Naive B cell (primary cell): ENCODE measurements around the gene BLOC1S3. TPM values are rescaled to one million over a fixed set of nuclear protein-coding genes. Genes with fewer than 3 reads are reported as not detected.

Experiments used
- ATAC-seq, 2 donors: fragments of 150-1000 bp; cut with Tn5 transposase; 2 replicates each; pipeline ENCODE4 v1.10.0; 2021; ENCODE audit warnings: low read depth in 2 of 2, mild to moderate bottlenecking in 2 of 2, moderate library complexity in 2 of 2
- DNase-seq: peaks from one replicate; pipeline ENCODE4 v3.0.0; 2022
- H3K27ac Mint-ChIP-seq, 6 donors: one replicate each; pipeline ENCODE4 v1.8.0; 2020 to 2022; ENCODE audit warnings: mild to moderate bottlenecking in 6 of 6, mixed read lengths in 6 of 6, moderate library complexity in 5 of 6, inconsistent platforms in 2 of 6
- H3K27me3 Mint-ChIP-seq, 3 donors: one replicate each; pipeline ENCODE4 v1.8.0; 2021 to 2022; ENCODE audit warnings: mixed read lengths in 3 of 3, mild to moderate bottlenecking in 1 of 3
- H3K36me3 Mint-ChIP-seq, 2 donors: one replicate each; pipeline ENCODE4 v1.8.0; 2020 to 2022; ENCODE audit warnings: mixed read lengths in 2 of 2, inconsistent platforms in 1 of 2, mild to moderate bottlenecking in 1 of 2
- H3K4me1 Mint-ChIP-seq, 3 donors: one replicate each; pipeline ENCODE4 v1.8.0; 2020 to 2022; ENCODE audit warnings: mixed read lengths in 3 of 3, inconsistent platforms in 1 of 3, mild to moderate bottlenecking in 1 of 3, moderate library complexity in 1 of 3
- H3K4me3 Mint-ChIP-seq, 8 donors: one replicate each; pipeline ENCODE4 v1.8.0; 2020 to 2022; ENCODE audit warnings: mild to moderate bottlenecking in 8 of 8, mixed read lengths in 8 of 8, moderate library complexity in 8 of 8, inconsistent platforms in 2 of 8
- H3K9me3 Mint-ChIP-seq, 7 donors: one replicate each; pipeline ENCODE4 v1.8.0; 2020 to 2022; ENCODE audit warnings: mixed read lengths in 7 of 7, mild to moderate bottlenecking in 5 of 7, inconsistent platforms in 2 of 7, moderate library complexity in 1 of 7
- polyA plus RNA-seq, 6 donors: library from polyadenylated mRNA; unstranded; fragments of 300-500 nt; fragmentation: Illumina TruSeq; gene quantifications; one replicate each; pipeline ENCODE4 v1.2.3, GENCODE V29; 2021; ENCODE audit warnings: low read depth in 6 of 6

The BLOC1S3 gene, protein sequence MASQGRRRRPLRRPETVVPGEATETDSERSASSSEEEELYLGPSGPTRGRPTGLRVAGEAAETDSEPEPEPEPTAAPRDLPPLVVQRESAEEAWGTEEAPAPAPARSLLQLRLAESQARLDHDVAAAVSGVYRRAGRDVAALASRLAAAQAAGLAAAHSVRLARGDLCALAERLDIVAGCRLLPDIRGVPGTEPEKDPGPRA
- polyA plus RNA-seq: 10 to 100 TPM in 5 of 6 donors, 1 to 10 TPM in 1; 9.1 to 24.5 (median 13.6) TPM

DNA sequence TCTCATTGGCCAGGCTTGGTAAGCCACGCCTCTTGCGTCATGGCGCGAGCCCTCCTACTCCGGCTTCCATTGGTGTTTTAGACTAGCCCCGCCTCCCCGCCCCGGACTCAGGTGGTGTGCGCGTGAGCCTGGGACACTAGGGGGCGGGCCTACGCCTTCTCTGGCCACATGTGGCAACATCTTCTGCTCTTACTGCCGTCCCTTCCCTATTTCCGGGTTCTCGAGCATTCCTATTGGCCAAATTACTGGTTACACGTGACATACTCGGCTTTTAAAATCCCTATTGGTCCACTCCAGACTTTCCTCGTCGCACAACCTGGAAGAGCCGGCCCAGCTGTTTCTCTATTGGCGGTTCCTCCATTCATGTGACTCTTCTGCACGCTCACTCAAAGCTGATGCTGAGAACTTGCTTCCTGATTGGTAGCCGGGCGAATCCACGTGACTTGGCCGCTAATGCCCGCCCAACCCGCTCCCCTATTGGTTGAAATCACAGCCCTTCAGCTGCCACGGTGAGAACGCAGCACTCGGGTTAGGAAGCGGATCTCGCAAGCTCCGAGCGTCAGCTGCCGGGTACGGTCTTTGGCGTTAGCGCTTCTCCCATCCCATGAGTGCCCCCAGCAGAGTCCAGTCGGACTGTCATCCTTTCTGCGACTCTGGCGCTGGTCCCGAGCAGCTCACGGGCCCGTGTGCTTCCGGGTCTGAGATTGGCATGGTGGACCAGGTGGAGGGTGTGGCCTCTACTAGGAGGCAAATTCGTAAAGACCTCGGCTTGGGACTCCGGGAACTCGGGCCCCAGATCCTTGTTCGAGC, at the start of gene BLOC1S3:
TSS of gene BLOC1S3 (plus strand) at position 523 of the 810 bp plus-strand sequence. CDS start 513 bp downstream, outside the sequence.
- peak within 1 kb of the TSS; percentile 90 to 99 (median 96) for H3K27ac Mint-ChIP-seq
- peak; percentile 78 for ATAC-seq
- H3K4me1 Mint-ChIP-seq: peaks cover 31 to 45% (median 44%) of the 10 kb centered on the region in 3 donors
- peak within 1 kb of the TSS; percentile 80 to 98 (median 94) for H3K4me3 Mint-ChIP-seq
- DNase-seq: peak; percentile 100
- peaks cover 0 to 13% of the 10 kb centered on the region in 2 donors for H3K36me3 Mint-ChIP-seq
- H3K9me3 Mint-ChIP-seq: no peaks in the 10 kb centered on the region
- no peaks in the 10 kb centered on the region for H3K27me3 Mint-ChIP-seq

GRCh38 chr19:45128806-45129205, 49.8 kb upstream of the BLOC1S3 start:
- no peaks in the 10 kb centered on the region for H3K27me3 Mint-ChIP-seq
- no peak overlapping the region for H3K4me3 Mint-ChIP-seq
- ATAC-seq: no peak
- H3K36me3 Mint-ChIP-seq: no peaks in the 10 kb centered on the region
- H3K9me3 Mint-ChIP-seq: no peaks in the 10 kb centered on the region
- peaks cover 28 to 37% (median 35%) of the 10 kb centered on the region in 3 donors for H3K4me1 Mint-ChIP-seq
- DNase-seq: no peak
- no peak overlapping the region for H3K27ac Mint-ChIP-seq

GRCh38 chr19:45130236-45130635, 48.3 kb upstream of the BLOC1S3 start:
- Mint-ChIP-seq H3K36me3 (no peaks in the 10 kb centered on the region), H3K9me3 (no peaks in the 10 kb centered on the region), H3K27me3 (no peaks in the 10 kb centered on the region), H3K4me1 (peaks cover 34 to 41% (median 35%) of the 10 kb centered on the region in 3 donors), H3K27ac (no peak overlapping the region), H3K4me3 (no peak overlapping the region)
- ATAC-seq (no peak), DNase-seq (no peak)

DNA sequence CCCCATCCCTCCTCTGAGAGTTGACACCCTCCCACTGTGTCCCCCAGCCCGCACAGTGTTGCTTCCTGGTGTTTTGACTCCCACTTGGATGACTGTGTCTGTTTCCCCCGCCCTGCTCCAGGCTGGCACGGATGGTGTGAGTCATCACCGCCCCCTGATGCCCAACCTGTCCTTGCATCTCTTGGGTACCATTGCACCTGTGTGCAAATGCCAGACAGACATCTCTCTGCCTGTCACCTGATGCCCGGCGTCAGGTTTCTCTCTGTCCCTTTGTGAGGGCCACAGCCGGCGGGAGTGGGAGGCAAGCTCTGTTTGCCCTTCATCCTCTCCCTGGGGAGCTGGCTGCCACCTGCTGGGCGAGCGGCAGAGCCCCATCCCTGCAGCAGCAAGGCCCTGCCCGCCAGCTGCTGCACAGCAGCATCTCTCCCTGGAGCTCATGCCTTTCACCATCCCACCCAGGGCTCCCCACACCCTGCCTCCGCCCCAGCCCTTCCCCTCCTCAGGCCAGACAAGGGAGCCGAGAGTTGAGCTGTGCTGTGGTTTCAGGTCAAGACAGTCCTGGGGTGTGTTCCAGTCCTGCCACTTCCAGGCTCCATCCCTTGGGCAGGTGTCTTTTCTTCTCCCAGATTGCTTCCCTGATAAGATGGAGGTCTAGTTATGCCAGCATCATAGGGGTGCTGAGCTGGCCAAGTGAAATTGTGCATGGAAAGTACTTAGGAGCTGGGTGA, 47.5 kb upstream of the BLOC1S3 start:
- peak overlapping the region in 1 of 6 donors; percentile 32 for H3K27ac Mint-ChIP-seq
- no peaks in the 10 kb centered on the region for H3K27me3 Mint-ChIP-seq
- no peak for ATAC-seq
- no peak for DNase-seq
- no peak overlapping the region for H3K4me3 Mint-ChIP-seq
- peaks cover 28 to 41% (median 34%) of the 10 kb centered on the region in 3 donors for H3K4me1 Mint-ChIP-seq
- H3K9me3 Mint-ChIP-seq: no peaks in the 10 kb centered on the region
- H3K36me3 Mint-ChIP-seq: no peaks in the 10 kb centered on the region

DNA sequence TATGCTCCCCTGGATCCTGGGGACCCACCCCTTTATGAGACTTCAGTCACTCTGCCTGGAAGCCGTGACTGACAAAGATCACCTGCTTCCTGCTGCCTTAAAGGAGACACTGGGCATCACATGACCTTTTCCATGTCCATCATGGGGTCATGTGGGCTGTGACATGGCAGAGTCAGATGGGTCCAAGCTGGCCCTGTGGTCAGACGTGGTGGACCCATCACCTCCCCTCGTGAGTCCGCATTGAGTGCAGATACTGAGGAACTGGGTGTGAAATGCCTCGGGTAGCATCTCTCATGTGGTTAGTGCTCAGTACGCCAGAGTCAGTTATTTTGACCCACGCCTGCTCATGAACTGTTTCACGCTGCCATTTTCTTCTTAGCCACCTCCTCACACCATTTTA, 44.9 kb upstream of the BLOC1S3 start:
- Mint-ChIP-seq H3K4me1 (peaks cover 38 to 60% (median 49%) of the 10 kb centered on the region in 3 donors), H3K9me3 (no peaks in the 10 kb centered on the region), H3K27me3 (no peaks in the 10 kb centered on the region), H3K27ac (peak overlapping the region in 3 of 6 donors; percentile 68 to 92 (median 85)), H3K4me3 (peak overlapping the region in 4 of 8 donors; percentile 12 to 85 (median 74)), H3K36me3 (no peaks in the 10 kb centered on the region)
- ATAC-seq (no peak), DNase-seq (no peak)

- Mint-ChIP-seq H3K4me3 (peak overlapping the region in 3 of 8 donors; percentile 16 to 82 (median 67)), H3K27ac (peak overlapping the region in 5 of 6 donors; percentile 66 to 95 (median 85)), H3K27me3 (no peaks in the 10 kb centered on the region), H3K4me1 (peaks cover 38 to 60% (median 50%) of the 10 kb centered on the region in 3 donors), H3K36me3 (no peaks in the 10 kb centered on the region), H3K9me3 (no peaks in the 10 kb centered on the region)
- ATAC-seq (no peak), DNase-seq (no peak)
Observed at GRCh38 chr19:45135176-45135885, 43.3 kb upstream of the BLOC1S3 start.

DNA sequence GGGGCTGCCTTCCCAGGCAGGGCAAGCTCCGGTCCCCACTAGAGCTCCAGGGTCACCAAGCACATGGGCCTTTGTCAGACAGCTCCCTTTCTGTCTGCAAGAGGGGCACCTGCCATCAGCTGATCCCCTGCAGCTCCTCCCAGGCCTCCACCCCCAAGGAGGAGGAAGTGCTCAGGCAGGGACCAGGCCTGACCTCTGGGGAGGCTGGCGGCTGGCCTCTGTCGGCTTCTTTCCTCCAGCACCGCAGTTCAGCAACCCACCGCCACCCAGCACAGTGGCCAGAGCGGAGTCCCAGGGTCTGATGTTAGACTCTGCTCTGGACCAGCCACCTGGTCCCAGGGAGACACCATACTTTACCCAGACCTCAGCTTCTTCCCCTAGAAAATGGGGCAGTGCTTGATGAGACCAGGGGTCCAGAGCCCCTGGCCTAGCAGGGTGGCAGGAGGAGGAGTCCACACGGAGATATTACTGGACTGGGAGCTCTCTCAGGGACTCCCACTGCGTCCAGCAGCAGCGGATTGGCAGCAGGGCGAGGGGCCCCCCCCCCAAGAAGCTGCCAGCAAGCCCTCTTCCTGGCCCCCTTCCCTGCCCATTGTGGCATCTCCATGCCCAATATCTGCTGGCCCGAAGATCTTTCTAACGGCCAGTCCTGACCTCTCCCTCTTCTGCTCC, 41.9 kb upstream of the BLOC1S3 start:
- H3K27me3 Mint-ChIP-seq: no peaks in the 10 kb centered on the region
- peak overlapping the region in 7 of 8 donors; percentile 3 to 88 (median 75) for H3K4me3 Mint-ChIP-seq
- H3K36me3 Mint-ChIP-seq: no peaks in the 10 kb centered on the region
- no peak for ATAC-seq
- H3K27ac Mint-ChIP-seq: peak overlapping the region; percentile 71 to 98 (median 84)
- H3K4me1 Mint-ChIP-seq: peaks cover 30 to 57% (median 48%) of the 10 kb centered on the region in 3 donors
- no peak for DNase-seq
- H3K9me3 Mint-ChIP-seq: no peaks in the 10 kb centered on the region

- peaks cover 30 to 52% (median 48%) of the 10 kb centered on the region in 3 donors for H3K4me1 Mint-ChIP-seq
- H3K9me3 Mint-ChIP-seq: no peaks in the 10 kb centered on the region
- H3K4me3 Mint-ChIP-seq: peak overlapping the region in 7 of 8 donors; percentile 3 to 88 (median 75)
- no peaks in the 10 kb centered on the region for H3K27me3 Mint-ChIP-seq
- ATAC-seq (peak; percentile 76 to 78), DNase-seq (peak; percentile 22)
- peak overlapping the region; percentile 67 to 98 (median 82) for H3K27ac Mint-ChIP-seq
- peaks cover 0 to under 1% of the 10 kb centered on the region in 2 donors for H3K36me3 Mint-ChIP-seq
Observed at GRCh38 chr19:45137179-45137761, 41.3 kb upstream of the BLOC1S3 start.

DNA sequence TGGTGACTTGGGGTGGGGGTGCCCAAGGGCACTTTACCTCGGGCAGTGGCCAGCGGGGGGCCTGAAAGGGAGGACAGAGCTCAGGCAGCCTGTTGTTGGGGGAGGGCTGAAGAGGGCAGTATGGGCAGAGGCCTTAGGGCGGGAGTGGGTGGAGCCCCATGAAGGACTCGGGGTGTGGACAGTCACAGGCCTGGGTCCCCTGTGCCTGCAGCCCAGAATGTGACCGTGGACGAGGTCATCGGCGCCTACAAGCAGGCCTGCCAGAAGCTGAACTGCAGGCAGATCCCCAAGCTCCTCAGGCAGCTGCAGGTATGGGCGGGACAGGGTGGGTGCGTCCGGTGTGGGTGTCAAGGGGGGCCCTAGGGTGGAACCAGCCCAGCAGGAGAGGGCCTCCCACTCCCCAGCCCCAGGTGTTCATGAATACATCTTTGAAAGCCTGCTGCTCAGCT, 40.3 kb upstream of the BLOC1S3 start:
- Mint-ChIP-seq H3K36me3 (peaks cover 0 to 11% of the 10 kb centered on the region in 2 donors), H3K4me3 (no peak overlapping the region), H3K27me3 (no peaks in the 10 kb centered on the region), H3K27ac (peak overlapping the region in 1 of 6 donors; percentile 95), H3K9me3 (no peaks in the 10 kb centered on the region), H3K4me1 (peaks cover 37 to 49% (median 48%) of the 10 kb centered on the region in 3 donors)
- DNase-seq (no peak), ATAC-seq (no peak)

GRCh38 chr19:45139286-45140143, 39.1 kb upstream of the BLOC1S3 start:
- Mint-ChIP-seq H3K4me1 (peaks cover 28 to 40% (median 37%) of the 10 kb centered on the region in 3 donors), H3K9me3 (no peaks in the 10 kb centered on the region), H3K27me3 (no peaks in the 10 kb centered on the region), H3K4me3 (no peak overlapping the region), H3K27ac (peak overlapping the region in 1 of 6 donors; percentile 41), H3K36me3 (peaks cover 0 to 12% of the 10 kb centered on the region in 2 donors)
- no peak for ATAC-seq
- no peak for DNase-seq

DNA sequence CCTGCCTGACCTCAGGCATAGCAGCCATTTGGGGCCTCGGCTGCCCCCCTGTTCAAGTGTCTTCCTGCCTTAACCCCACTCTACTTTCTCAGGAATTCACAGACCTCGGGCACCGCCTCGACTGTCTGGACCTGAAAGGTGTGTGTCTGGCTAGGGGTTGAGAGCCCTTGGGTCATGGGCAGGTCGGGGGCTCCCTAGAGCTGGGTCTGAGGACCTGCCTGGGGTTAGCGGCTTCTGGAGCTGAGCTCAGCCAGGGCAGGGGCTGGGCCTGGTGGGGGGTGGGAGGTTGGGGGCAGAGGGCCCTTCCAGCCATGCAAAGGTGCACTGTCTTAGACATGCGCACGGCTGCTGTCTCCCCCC, 38.5 kb upstream of the BLOC1S3 start:
- H3K4me3 Mint-ChIP-seq: no peak overlapping the region
- ATAC-seq (no peak), DNase-seq (no peak)
- no peaks in the 10 kb centered on the region for H3K27me3 Mint-ChIP-seq
- H3K27ac Mint-ChIP-seq: no peak overlapping the region
- H3K4me1 Mint-ChIP-seq: peaks cover 24 to 35% (median 31%) of the 10 kb centered on the region in 3 donors
- no peaks in the 10 kb centered on the region for H3K9me3 Mint-ChIP-seq
- peaks cover 0 to 12% of the 10 kb centered on the region in 2 donors for H3K36me3 Mint-ChIP-seq
